Measurements from ENCODE around the gene DDX55.
A peak's percentile ranks its signal among the peaks of the same experiment; 100 is the strongest.
"Not testable (repeated sequence)": the region's sequence is repeated elsewhere in the genome, so short reads cannot be mapped to it uniquely, and the experiment has no call there.

Gene DDX55

GRCh38 chr12:123601602-123602489 is at the start of gene DDX55:
Gene DDX55 (plus strand): TSS chr12:123602099. CDS start chr12:123602149, 50 bp downstream.
- Histone ChIP-seq H3K9ac (ENCODE audit: insufficient read length) (peak within 1 kb of the TSS; percentile 92), H3K4me3 (peak within 1 kb of the TSS; percentile 88), H3K36me3 (ENCODE audit: insufficient read depth, low read length) (peaks cover 49% of the 10 kb centered on the region), H3K27ac (peak within 1 kb of the TSS; percentile 89), H3K9me3 (ENCODE audit: low read depth, low read length) (no peaks in the 10 kb centered on the region)
- peak; percentile 45 for TF ChIP-seq FOXP2 (optimal IDR thresholded peaks at IDR 0.05; ENCODE audit: control extremely low read depth, extremely low read length, insufficient read depth)
- TF ChIP-seq EZH2 (IDR thresholded peaks at IDR 0.05), result no peak
- peak; percentile 98 for TF ChIP-seq POLR2AphosphoS5 (IDR thresholded peaks at IDR 0.05; ENCODE audit: borderline replicate concordance, low read depth, low read length)
- no peak for DNase-seq (ENCODE audit: low read depth, low spot score)

- H3K36me3 ChIP-seq (ENCODE audit: insufficient read depth, low read length); H3K9me3 ChIP-seq (ENCODE audit: low read depth, low read length); H3K9ac ChIP-seq (ENCODE audit: insufficient read length); H3K4me3 ChIP-seq; DNase-seq (ENCODE audit: low read depth, low spot score); H3K27ac ChIP-seq: not testable (repeated sequence)
Measured at GRCh38 chr12:123554136-123554535, 47.8 kb upstream of the DDX55 start.

GRCh38 chr12:123554843-123555242 is 47.1 kb upstream of the DDX55 start:
- H3K4me3 ChIP-seq; H3K9me3 ChIP-seq (ENCODE audit: low read depth, low read length); H3K27ac ChIP-seq; H3K36me3 ChIP-seq (ENCODE audit: insufficient read depth, low read length); H3K9ac ChIP-seq (ENCODE audit: insufficient read length); DNase-seq (ENCODE audit: low read depth, low spot score): not testable (repeated sequence)

- H3K36me3 ChIP-seq (ENCODE audit: insufficient read depth, low read length); H3K9me3 ChIP-seq (ENCODE audit: low read depth, low read length); H3K4me3 ChIP-seq; H3K27ac ChIP-seq; DNase-seq (ENCODE audit: low read depth, low spot score); H3K9ac ChIP-seq (ENCODE audit: insufficient read length): not testable (repeated sequence)
Measured at GRCh38 chr12:123558487-123558886, 43.4 kb upstream of the DDX55 start.

- H3K36me3 ChIP-seq (ENCODE audit: insufficient read depth, low read length), result no peaks in the 10 kb centered on the region
- H3K9ac ChIP-seq (ENCODE audit: insufficient read length), result no peak overlapping the region
- no peak overlapping the region for H3K27ac ChIP-seq
- TF ChIP-seq POLR2AphosphoS5 (IDR thresholded peaks at IDR 0.05; ENCODE audit: borderline replicate concordance, low read depth, low read length) (no peak), FOXP2 (optimal IDR thresholded peaks at IDR 0.05; ENCODE audit: control extremely low read depth, extremely low read length, insufficient read depth) (no peak), EZH2 (IDR thresholded peaks at IDR 0.05) (no peak)
- H3K9me3 ChIP-seq (ENCODE audit: low read depth, low read length), result no peaks in the 10 kb centered on the region
- no peak for DNase-seq (ENCODE audit: low read depth, low spot score)
- H3K4me3 ChIP-seq, result no peak overlapping the region
Measured at GRCh38 chr12:123559468-123559867, 42.4 kb upstream of the DDX55 start.

GRCh38 chr12:123571343-123571813 is 30.5 kb upstream of the DDX55 start:
- Histone ChIP-seq H3K36me3 (ENCODE audit: insufficient read depth, low read length) (no peaks in the 10 kb centered on the region), H3K4me3 (0 out of 2 replicates have a peak overlapping the region, but pooled peaks have one; percentile 6), H3K27ac (no peak overlapping the region), H3K9me3 (ENCODE audit: low read depth, low read length) (no peaks in the 10 kb centered on the region), H3K9ac (ENCODE audit: insufficient read length) (no peak overlapping the region)
- TF ChIP-seq FOXP2 (optimal IDR thresholded peaks at IDR 0.05; ENCODE audit: control extremely low read depth, extremely low read length, insufficient read depth), result no peak
- no peak for TF ChIP-seq POLR2AphosphoS5 (IDR thresholded peaks at IDR 0.05; ENCODE audit: borderline replicate concordance, low read depth, low read length)
- no peak for TF ChIP-seq EZH2 (IDR thresholded peaks at IDR 0.05)
- DNase-seq (ENCODE audit: low read depth, low spot score), result peak; percentile 28

- no peak overlapping the region for H3K27ac ChIP-seq
- H3K9ac ChIP-seq (ENCODE audit: insufficient read length), result no peak overlapping the region
- H3K4me3 ChIP-seq, result no peak overlapping the region
- H3K36me3 ChIP-seq (ENCODE audit: insufficient read depth, low read length), result no peaks in the 10 kb centered on the region
- no peak for TF ChIP-seq EZH2 (IDR thresholded peaks at IDR 0.05)
- no peak for TF ChIP-seq FOXP2 (optimal IDR thresholded peaks at IDR 0.05; ENCODE audit: control extremely low read depth, extremely low read length, insufficient read depth)
- TF ChIP-seq POLR2AphosphoS5 (IDR thresholded peaks at IDR 0.05; ENCODE audit: borderline replicate concordance, low read depth, low read length), result no peak
- no peaks in the 10 kb centered on the region for H3K9me3 ChIP-seq (ENCODE audit: low read depth, low read length)
- DNase-seq (ENCODE audit: low read depth, low spot score), result no peak
Measured at GRCh38 chr12:123572391-123572790, 29.5 kb upstream of the DDX55 start.

- no peak overlapping the region for H3K27ac ChIP-seq
- no peak for TF ChIP-seq EZH2 (IDR thresholded peaks at IDR 0.05)
- TF ChIP-seq POLR2AphosphoS5 (IDR thresholded peaks at IDR 0.05; ENCODE audit: borderline replicate concordance, low read depth, low read length), result no peak
- TF ChIP-seq FOXP2 (optimal IDR thresholded peaks at IDR 0.05; ENCODE audit: control extremely low read depth, extremely low read length, insufficient read depth), result no peak
- H3K9ac ChIP-seq (ENCODE audit: insufficient read length), result no peak overlapping the region
- H3K4me3 ChIP-seq, result no peak overlapping the region
- no peak for DNase-seq (ENCODE audit: low read depth, low spot score)
- H3K36me3 ChIP-seq (ENCODE audit: insufficient read depth, low read length), result no peaks in the 10 kb centered on the region
- no peaks in the 10 kb centered on the region for H3K9me3 ChIP-seq (ENCODE audit: low read depth, low read length)
Measured at GRCh38 chr12:123573870-123574269, 28.0 kb upstream of the DDX55 start.

- H3K27ac ChIP-seq, result no peak overlapping the region
- no peak overlapping the region for H3K4me3 ChIP-seq
- H3K9me3 ChIP-seq (ENCODE audit: low read depth, low read length), result no peaks in the 10 kb centered on the region
- H3K9ac ChIP-seq (ENCODE audit: insufficient read length), result no peak overlapping the region
- no peak for TF ChIP-seq EZH2 (IDR thresholded peaks at IDR 0.05)
- TF ChIP-seq POLR2AphosphoS5 (IDR thresholded peaks at IDR 0.05; ENCODE audit: borderline replicate concordance, low read depth, low read length), result no peak
- TF ChIP-seq FOXP2 (optimal IDR thresholded peaks at IDR 0.05; ENCODE audit: control extremely low read depth, extremely low read length, insufficient read depth), result no peak
- DNase-seq (ENCODE audit: low read depth, low spot score), result no peak
- no peaks in the 10 kb centered on the region for H3K36me3 ChIP-seq (ENCODE audit: insufficient read depth, low read length)
Measured at GRCh38 chr12:123576611-123577010, 25.3 kb upstream of the DDX55 start.

Data from SK-N-MC (cell line).